Stimulated activated naive CD4-positive, alpha-beta T cell treated with Interleukin-2 at 50 U/mL for 16 hours (primary cell): ENCODE data around the gene ITPA.
A peak's percentile ranks its signal among the peaks of the same experiment; 100 is the strongest.
"Not testable (repeated sequence)": the region's sequence is repeated elsewhere in the genome, so short reads cannot be mapped to it uniquely, and the experiment has no call there.

Experiments used
- DNase-seq: peaks from one replicate; lab custom pipeline; 2025; lab: John Stamatoyannopoulos, UW

The ITPA gene

GRCh38 chr20:3199976-3200755 is 9.1 kb upstream of the ITPA start:
- no peak for DNase-seq

DNA sequence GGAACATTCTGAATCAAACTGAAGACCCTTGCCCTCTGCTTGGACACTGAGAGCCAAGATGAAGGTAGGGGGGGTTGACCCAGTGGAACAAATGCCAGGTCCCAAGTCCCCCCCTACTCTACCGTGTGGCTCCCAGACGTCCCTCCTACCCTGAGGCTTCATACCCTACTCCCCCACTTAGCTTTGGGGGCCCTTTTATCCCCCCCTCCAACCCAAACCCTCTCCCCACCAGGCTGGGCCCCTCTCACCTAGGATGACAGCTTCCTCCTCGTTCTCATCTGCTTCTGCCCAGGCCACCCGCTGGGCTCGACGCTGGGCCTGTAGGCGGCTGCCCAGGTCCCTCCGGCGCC is 6.4 kb upstream of the ITPA start:
- DNase-seq, result no peak

- DNase-seq, result peak; percentile 19
Observed at GRCh38 chr20:3203315-3204123, 5.8 kb upstream of the ITPA start.

DNA sequence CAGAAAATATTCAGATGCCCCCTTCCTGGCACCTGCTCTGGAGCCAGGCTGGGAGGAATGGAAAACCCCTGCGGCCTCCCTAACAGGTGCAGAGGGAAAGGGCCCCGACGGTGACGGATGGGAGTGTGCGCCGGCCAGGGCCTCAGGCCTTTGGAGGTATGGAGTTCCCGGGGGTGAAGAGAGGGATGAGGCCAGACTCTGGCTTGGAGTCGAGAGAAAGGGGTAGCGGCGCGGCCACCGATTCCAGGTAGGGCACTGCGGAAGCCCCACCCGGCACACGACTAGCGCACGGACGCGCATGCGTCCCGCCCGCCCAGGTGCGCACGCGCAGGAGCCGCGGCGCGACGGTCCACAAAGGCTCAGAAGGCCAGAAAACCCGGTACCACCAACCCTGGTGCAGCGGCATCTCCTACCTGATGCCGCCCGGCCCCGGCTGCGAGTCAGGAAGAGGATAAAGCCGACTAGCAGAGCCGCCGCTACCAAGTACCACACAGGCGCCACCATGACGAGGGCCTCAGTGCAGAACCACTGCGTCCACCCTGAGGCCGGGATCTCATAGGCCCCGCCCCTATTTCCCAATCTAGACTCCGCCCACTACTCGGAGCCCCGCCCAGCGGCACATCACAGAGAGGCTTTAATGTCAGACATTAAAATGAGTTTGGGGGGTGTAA is 5.0 kb upstream of the ITPA start, which contains the start of gene DDRGK1:
Gene DDRGK1, minus strand, starts transcription at position 559 of the 671 bp plus-strand sequence. Its CDS starts 55 bp downstream, at position 504.
- DNase-seq, result peak; percentile 82

DNA sequence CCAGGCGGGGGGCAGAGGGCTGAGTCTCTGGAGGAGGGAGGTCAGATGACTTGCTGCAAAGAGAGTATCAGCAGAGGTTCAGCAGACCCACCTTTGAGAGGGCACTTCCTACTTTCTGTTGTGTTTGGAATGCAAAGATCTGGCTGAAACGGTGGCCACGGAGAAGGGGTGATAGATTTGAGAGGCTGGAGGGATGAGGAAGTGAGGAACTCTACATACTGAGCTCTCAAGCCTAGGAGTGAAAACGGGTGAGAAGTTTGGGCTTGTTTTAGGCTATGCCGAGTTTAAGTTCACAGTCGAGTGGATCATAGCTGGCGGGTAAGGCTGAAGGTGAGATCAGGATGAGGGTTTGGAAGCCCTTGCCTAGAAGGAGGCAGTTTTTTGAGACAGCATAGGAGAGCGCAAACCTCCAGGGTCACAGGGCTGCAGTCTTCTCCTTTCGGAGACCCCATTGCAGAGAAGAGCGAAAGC is 477 bp upstream of the ITPA start:
- DNase-seq, result no peak

- DNase-seq, result no peak
Observed at GRCh38 chr20:3209946-3210317, 634 bp downstream of the ITPA start.

DNA sequence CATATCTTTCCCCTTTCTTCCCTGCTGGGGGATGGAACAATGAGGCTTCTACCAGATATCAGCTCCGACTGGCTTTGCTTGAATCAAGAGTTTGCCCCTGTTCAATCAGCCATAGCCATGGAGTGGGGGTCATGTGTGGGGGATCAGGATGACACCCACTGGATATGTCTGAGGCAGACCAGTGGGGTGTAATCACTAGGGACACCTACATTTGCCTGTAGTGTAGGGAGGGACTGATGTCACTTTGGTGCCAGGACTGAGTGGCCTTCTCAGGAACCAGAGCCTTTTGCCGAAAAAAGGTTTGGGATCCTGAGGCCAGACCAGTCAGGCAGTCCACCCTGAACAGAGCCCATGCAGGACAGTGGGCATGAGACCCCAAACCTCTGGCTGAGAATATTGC is 1.0 kb downstream of the ITPA start:
- no peak for DNase-seq

GRCh38 chr20:3213226-3213625 is 3.9 kb downstream of the ITPA start:
- no peak for DNase-seq

DNA sequence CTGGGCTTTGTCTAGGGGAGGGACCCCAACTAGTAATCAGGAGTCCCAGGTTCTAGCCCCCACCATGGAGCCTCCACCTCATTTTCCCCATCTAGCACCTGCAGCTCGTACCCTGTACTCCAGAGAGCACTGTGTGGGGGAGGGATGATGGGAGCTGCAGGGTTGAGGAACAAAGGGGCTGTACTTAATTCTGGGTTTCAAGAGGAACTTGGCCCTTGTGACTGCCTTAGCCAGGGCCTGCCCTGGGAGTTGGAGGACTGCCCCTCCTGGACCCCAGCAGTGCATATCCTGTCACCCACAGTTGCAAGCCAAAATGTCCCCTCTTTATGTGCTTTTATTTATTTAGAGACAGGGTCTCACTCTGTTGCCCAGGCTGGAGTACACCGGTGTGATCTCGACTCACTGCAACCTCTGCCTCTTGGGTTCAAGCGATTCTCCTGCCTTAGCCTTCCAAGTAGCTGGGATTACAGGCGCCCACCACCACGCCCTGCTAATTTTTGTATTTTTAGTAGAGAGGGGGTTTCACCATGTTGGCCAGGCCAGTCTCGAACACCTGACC is 6.1 kb downstream of the ITPA start:
- DNase-seq, result not testable (repeated sequence)

DNA sequence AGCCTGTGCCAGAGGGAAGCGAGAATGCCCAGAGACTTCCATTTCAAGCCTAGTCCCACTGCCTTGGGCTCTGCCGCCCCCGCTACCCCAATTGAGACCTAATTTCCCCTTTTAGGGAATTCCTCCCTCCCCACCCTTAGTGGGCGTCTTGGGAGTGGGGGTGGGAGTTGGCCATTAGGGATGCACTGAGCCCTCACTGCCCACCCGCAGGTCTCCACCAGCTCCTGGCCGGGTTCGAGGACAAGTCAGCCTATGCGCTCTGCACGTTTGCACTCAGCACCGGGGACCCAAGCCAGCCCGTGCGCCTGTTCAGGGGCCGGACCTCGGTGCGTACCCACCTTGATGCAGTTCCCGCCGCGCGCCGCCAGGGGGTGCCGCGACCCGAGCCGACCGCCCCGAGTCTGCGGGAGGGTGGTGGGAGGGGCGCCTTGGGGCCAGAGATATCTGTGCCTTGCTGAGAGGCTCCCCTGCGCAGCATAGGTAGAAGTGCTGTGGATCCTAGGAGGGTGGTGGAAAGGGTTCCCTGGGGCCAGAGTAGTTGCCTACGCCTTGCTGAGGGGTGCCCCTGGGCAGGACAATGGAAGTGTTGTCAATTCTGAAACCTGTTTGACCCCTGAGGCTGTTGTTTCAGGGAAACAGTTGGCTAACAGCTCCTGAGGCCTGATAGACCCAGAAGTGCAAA is 9.2 kb downstream of the ITPA start:
- DNase-seq, result peak; percentile 69

- DNase-seq, result no peak
Observed at GRCh38 chr20:3221398-3222226, 12.3 kb downstream of the ITPA start.

- no peak for DNase-seq
Observed at GRCh38 chr20:3222635-3223600, 13.6 kb downstream of the ITPA start.

DNA sequence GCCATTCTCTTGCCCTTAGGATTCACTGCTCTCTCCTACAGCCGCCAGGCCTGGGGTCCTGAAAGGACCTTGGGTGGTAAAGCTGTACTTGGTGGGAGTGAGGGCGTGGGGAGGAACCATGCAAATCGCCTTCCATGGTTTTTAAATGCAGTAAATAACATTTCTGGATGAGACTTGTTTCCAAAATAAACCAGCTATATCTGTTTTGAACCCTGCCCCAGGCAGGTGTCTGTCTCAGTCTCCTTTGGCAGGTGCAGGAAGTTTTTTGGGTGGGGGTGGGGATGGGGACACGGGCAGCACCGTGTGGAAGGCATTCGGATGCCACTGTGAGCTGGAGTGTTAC is 14.3 kb downstream of the ITPA start:
- DNase-seq, result no peak

DNA sequence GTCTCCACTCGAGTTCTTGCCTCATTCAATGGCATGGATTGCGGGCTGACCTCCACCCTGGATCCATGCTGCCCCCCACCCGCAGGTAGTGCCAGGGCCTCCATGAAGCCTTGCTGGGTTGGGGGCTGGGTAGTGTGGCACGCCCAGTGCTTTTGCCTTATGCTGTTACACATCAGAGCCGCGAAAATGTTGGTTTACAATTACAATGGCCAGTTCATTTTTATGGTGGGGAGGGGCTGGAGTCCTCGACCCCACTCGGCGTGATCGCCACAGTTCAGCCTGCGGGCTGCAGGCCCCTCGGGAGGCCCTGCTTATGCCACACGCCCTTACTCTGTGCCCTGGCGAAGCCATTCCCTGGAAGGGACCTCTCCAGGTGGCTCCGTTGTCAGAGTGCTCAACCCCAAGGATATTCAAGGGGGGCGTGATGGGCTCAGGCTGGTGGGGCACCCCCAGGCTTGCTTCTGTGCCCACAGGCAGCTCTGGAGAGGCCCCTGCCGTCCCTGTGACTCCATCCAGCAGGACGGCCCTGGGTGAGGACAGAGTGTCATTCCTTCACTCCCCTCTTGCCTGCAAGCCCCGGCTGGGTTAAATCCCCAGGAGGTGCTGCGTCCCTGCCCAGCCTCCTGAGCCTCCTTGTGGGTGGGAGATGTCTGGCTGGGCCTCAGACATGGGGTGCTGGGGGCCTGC is 14.8 kb downstream of the ITPA start:
- no peak for DNase-seq

- DNase-seq, result no peak
Observed at GRCh38 chr20:3224681-3225421, 15.6 kb downstream of the ITPA start.

DNA sequence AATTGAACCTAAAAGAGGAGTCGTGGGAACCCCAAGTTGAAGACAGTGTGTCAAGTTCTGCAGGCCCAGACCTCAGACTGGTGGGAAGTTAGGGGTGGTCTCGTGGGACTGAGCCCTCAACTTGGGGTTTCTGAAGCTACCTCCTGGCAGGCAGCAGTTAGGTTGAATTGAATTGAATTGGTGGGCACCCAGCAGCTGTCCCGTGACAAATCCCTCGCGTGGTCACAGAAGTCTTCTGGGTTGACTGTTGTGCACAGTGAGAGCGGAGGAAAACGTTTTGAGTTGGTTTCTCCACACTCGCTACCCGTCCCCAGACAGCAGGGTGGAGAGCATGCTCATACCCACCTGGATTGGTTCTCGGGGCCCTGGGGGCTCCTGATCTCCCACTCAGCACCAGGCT is 16.8 kb downstream of the ITPA start:
- DNase-seq, result no peak

DNA sequence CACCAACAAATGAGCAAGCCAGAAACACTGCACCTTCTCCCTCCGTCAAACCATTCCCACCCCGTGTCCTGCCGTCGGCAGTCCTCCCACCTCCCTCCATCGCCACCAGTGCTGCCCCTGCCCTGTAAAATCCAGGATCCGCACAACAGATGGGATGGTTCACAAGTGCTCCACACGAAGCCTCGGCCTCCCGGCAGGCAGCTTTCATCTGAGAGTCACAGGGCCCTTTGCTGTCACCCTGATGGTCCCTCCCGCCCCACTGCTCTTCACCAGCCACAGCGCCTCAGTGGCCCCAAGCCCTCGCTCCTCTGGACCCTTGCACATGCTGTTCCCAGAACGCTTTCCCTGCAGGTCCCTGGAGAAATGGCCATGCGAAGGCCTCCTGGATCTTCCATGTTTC is 17.6 kb downstream of the ITPA start:
- DNase-seq, result no peak

- DNase-seq, result no peak
Observed at GRCh38 chr20:3227506-3227905, 18.2 kb downstream of the ITPA start.
